ENCODE results near the gene CGREF1. TPM values are rescaled to one million over a fixed set of nuclear protein-coding genes. Genes with fewer than 3 reads are reported as not detected.

CGREF1 gene
- polyA plus RNA-seq, 1 of the 3 experiments (the other 2 are of a cell fraction): 18.3 TPM

GRCh38 chr2:27085673-27086089 lies 33.2 kb downstream of the CGREF1 start (continued):
- peak; percentile 37; the same call in 1 of the 2 replicates for TF ChIP-seq POLR2AphosphoS5 (IDR thresholded peaks at IDR 0.05; ENCODE audit: low read depth, low read length)
- TF ChIP-seq EZH2phosphoT487 (IDR thresholded peaks at IDR 0.05; ENCODE audit: borderline replicate concordance, low read depth): no peak
- no peak for TF ChIP-seq GATA2 (CRISPR knock-in tag; IDR thresholded peaks at IDR 0.05)
- TF ChIP-seq NFIC (IDR thresholded peaks at IDR 0.05; ENCODE audit: borderline replicate concordance): no peak
- TF ChIP-seq NRF1 (IDR thresholded peaks at IDR 0.05; ENCODE audit: low read depth, low read length): no peak
- TF ChIP-seq TAF1 (IDR thresholded peaks at IDR 0.05; ENCODE audit: borderline replicate concordance, low read depth, low read length): no peak
- no peak for TF ChIP-seq JUND (IDR thresholded peaks at IDR 0.05)
- no peak for TF ChIP-seq TEAD4 (IDR thresholded peaks at IDR 0.05; ENCODE audit: borderline replicate concordance, insufficient read depth)
- no peak for TF ChIP-seq YY1 (IDR thresholded peaks at IDR 0.05; ENCODE audit: low read depth)
- TF ChIP-seq IRF3 (IDR thresholded peaks at IDR 0.05; ENCODE audit: low read depth, low read length): no peak

GRCh38 chr2:27085062-27085672 lies 33.8 kb downstream of the CGREF1 start:
- H3F3A ChIP-seq (replicated peaks; ENCODE audit: insufficient read depth): peaks cover 7% of the 10 kb centered on the region
- H3K36me3 ChIP-seq (replicated peaks in 1 of 2; ENCODE audit: control insufficient read depth in 1 of 2, insufficient read depth in 2 of 2, low read length in 1 of 2): peaks cover 13 to 38% of the 10 kb centered on the region in 2 experiments
- H3K9ac ChIP-seq: no peak overlapping the region
- peak overlapping the region; percentile 89; the same call in 1 of the 2 replicates for H3K4me2 ChIP-seq
- H4K20me1 ChIP-seq (ENCODE audit: insufficient read depth): peaks cover 16% of the 10 kb centered on the region; the same call in 1 of the 2 replicates
- no peak for DNase-seq
- TF ChIP-seq FOXM1 (IDR thresholded peaks at IDR 0.05; ENCODE audit: low read depth): no peak
- no peak for TF ChIP-seq TAF1 (IDR thresholded peaks at IDR 0.05; ENCODE audit: borderline replicate concordance, low read depth, low read length)
- TF ChIP-seq RXRA (IDR thresholded peaks at IDR 0.05; ENCODE audit: borderline replicate concordance, low read depth): no peak
- TF ChIP-seq ZBTB33 (IDR thresholded peaks at IDR 0.05; ENCODE audit: borderline replicate concordance, low read depth): no peak
- no peak for TF ChIP-seq FOSL2 (IDR thresholded peaks at IDR 0.05; ENCODE audit: borderline replicate concordance, low read depth)
- no peak for TF ChIP-seq FOXJ3 (CRISPR knock-in tag; IDR thresholded peaks at IDR 0.05)
- no peak for TF ChIP-seq REST (IDR thresholded peaks at IDR 0.05; ENCODE audit: low read depth, low read length)
- TF ChIP-seq SIN3A (IDR thresholded peaks at IDR 0.05; ENCODE audit: borderline replicate concordance, low read depth, low read length): no peak
- no peak for TF ChIP-seq USF2 (IDR thresholded peaks at IDR 0.05; ENCODE audit: borderline replicate concordance, low read depth, low read length)
- 71% methylated on average over 10 of the region's 10 CpGs for WGBS (ENCODE audit: low lambda C conversion rate)
- H3K4me3 ChIP-seq (ENCODE audit: low read depth in 2 of 2, low read length in 1 of 2): peak overlapping the region; percentile 50 to 65; a peak in 2 of 4 replicates
- no peaks in the 10 kb centered on the region for H3K9me2 ChIP-seq
- peaks cover 18 to 55% of the 10 kb centered on the region in 2 experiments for H3K4me1 ChIP-seq (ENCODE audit: control insufficient read depth in 1 of 2, insufficient read depth in 2 of 2, low read depth in 1 of 2, low read length in 1 of 2)
- H3K27me3 ChIP-seq (ENCODE audit: insufficient read depth): no peaks in the 10 kb centered on the region
- CTCF ChIA-PET: interaction anchor here (0.9 to 14.6 kb wide), 29 partner anchors 8 to 476 kb away, joined by 3 to 227 read pairs (median 6); partner anchors contain the start of genes AGBL5, OST4 and TMEM214
- peaks cover 14% of the 10 kb centered on the region for H3K79me2 ChIP-seq (ENCODE audit: insufficient read depth)
- H3K9me3 ChIP-seq: no peaks in the 10 kb centered on the region
- peak overlapping the region in 1 of 2 experiments; percentile 89; a peak in 2 of 4 replicates for H3K27ac ChIP-seq (ENCODE audit: low read depth in 2 of 2, low read length in 1 of 2)
- POLR2A ChIA-PET: interaction anchor here (0.6 to 6.7 kb wide), 7 partner anchors 11 to 197 kb away, joined by 3 to 63 read pairs (median 3); partner anchors contain the start of genes AGBL5, OST4 and TRIM54
- H2AFZ ChIP-seq (ENCODE audit: low read depth): no peak overlapping the region

Data from SK-N-SH (cell line).